ENCODE results near the gene LDLRAP1.

Gene LDLRAP1

GRCh38 chr1:25610822-25611630 is 67.6 kb downstream of the LDLRAP1 start:
- no peak for FAIRE-seq

GRCh38 chr1:25611843-25612242 is 68.4 kb downstream of the LDLRAP1 start:
- FAIRE-seq, result no peak

- FAIRE-seq, result no peak
Observed at GRCh38 chr1:25612421-25612820, 69.0 kb downstream of the LDLRAP1 start.

GRCh38 chr1:25613091-25613490 is 69.7 kb downstream of the LDLRAP1 start:
- no peak for FAIRE-seq

GRCh38 chr1:25614501-25615171 is 71.2 kb downstream of the LDLRAP1 start:
- FAIRE-seq, result no peak

- FAIRE-seq, result no peak
Observed at GRCh38 chr1:25615172-25615541, 71.8 kb downstream of the LDLRAP1 start.

- no peak for FAIRE-seq
Observed at GRCh38 chr1:25615563-25616094, 72.2 kb downstream of the LDLRAP1 start.

GRCh38 chr1:25616095-25616986 is 72.9 kb downstream of the LDLRAP1 start, which contains the start of gene MAN1C1:
TSS of gene MAN1C1 (plus strand) at chr1:25616791. CDS start at chr1:25617798, 1,007 bp downstream.
- no peak for FAIRE-seq

- FAIRE-seq, result no peak
Observed at GRCh38 chr1:25616987-25617624, 73.7 kb downstream of the LDLRAP1 start.

GRCh38 chr1:25617625-25618432 is 74.4 kb downstream of the LDLRAP1 start:
- FAIRE-seq, result no peak

GRCh38 chr1:25618433-25618808 is 75.0 kb downstream of the LDLRAP1 start:
- no peak for FAIRE-seq

Data from islet of Langerhans (tissue), 1 donor.